ENCODE measurements around the gene N4BP2.
A peak's percentile ranks its signal among the peaks of the same experiment; 100 is the strongest.

Gene N4BP2

DNA sequence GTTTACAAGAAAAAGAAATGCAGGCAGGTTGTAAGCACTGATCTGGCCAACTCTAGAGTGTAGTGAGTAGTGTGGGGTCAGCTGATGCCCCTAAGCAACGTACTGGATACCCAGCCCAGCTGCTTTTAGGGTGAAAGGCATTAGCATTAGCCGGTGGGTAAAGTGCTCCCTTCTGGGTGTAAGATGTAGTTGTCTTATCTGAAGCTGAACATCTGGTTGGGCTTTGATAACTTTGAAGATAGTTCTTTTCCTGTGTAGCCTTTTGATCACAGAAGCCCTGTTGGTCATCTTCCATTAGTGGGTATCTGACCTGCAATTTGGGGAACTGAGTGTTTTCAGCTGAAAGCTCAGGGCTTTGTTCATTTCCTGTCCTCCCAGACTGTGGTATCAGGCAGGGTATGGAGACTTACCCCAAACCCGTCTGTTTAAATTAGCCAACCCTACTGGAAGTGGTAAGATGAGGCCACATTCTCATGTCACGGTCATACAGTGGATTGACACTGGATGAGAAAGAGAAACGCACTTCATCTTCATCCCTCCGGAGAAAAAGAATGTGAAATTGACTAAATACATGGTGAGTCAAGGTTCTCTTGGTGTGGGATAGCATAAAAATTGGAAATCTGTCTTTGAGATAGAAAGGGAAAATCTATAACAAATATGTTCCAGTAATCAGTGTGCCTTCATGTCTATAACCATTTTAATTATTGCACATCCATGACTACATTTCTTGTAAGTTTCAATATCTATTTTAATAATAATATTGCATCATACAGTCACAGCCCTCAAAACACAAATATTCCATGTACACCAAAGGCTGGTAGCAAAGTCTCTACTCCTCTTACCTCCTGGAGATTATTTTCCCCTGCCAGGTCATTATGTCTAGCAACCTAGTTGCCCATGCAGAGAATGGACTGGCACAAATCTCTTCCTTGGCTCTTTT lies 148.9 kb downstream of the N4BP2 start:
- peak in 3 of 56 donors; percentile 13 to 24 (median 15) for DNase-seq

DNA sequence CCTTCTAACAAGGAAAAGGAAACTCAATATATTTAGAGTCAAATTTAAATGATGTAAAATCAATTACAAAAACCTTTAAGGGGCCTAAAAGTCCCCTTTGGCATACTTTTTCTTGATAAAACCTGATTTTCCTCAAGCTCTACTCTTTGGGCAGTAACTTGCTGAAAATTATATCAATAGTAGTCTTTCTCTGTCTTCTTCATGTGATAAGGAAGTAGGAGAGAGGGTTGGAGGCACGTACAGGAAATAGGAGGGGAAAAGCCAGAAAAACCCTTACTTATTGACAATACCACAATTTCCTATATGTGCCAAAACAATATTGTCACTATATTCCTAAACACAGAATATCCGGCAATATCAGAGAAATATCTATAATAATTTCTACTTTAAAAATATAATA lies 149.8 kb downstream of the N4BP2 start:
- DNase-seq, result no peak
